GM18907 (cell line): Measurements from ENCODE around the gene SMPD3.
A peak's percentile ranks its signal among the peaks of the same experiment; 100 is the strongest.

Experiments
- ATAC-seq: cut with Tn5 transposase; IDR thresholded peaks from one replicate; pipeline ENCODE4 v1.9.1; 2021; ENCODE audit warnings: mild to moderate bottlenecking, moderate library complexity; ENCODE audit not compliant: unreplicated experiment

SMPD3 gene

GRCh38 chr16:68473358-68474070, 25.2 kb upstream of the SMPD3 start:
- ATAC-seq, result no peak

- no peak for ATAC-seq
Observed at GRCh38 chr16:68472581-68472980, 24.3 kb upstream of the SMPD3 start.

- peak; percentile 86 for ATAC-seq
Observed at GRCh38 chr16:68470461-68471150, 22.3 kb upstream of the SMPD3 start.

- peak; percentile 11 for ATAC-seq
Observed at GRCh38 chr16:68469796-68470460, 21.6 kb upstream of the SMPD3 start.

- no peak for ATAC-seq
Observed at GRCh38 chr16:68468842-68469241, 20.5 kb upstream of the SMPD3 start.

- ATAC-seq, result no peak
Observed at GRCh38 chr16:68466174-68466573, 17.9 kb upstream of the SMPD3 start.

- no peak for ATAC-seq
Observed at GRCh38 chr16:68463904-68464303, 15.6 kb upstream of the SMPD3 start.

- no peak for ATAC-seq
Observed at GRCh38 chr16:68460067-68460466, 11.8 kb upstream of the SMPD3 start.

- no peak for ATAC-seq
Observed at GRCh38 chr16:68459457-68459856, 11.1 kb upstream of the SMPD3 start.

- no peak for ATAC-seq
Observed at GRCh38 chr16:68458551-68458950, 10.2 kb upstream of the SMPD3 start.

- no peak for ATAC-seq
Observed at GRCh38 chr16:68458101-68458500, 9.8 kb upstream of the SMPD3 start.

GRCh38 chr16:68455631-68456030, 7.3 kb upstream of the SMPD3 start:
- ATAC-seq, result no peak

- no peak for ATAC-seq
Observed at GRCh38 chr16:68454920-68455435, 6.7 kb upstream of the SMPD3 start.

- ATAC-seq, result no peak
Observed at GRCh38 chr16:68453816-68454215, 5.5 kb upstream of the SMPD3 start.

GRCh38 chr16:68452176-68452575, 3.9 kb upstream of the SMPD3 start:
- no peak for ATAC-seq

GRCh38 chr16:68451676-68452075, 3.4 kb upstream of the SMPD3 start:
- ATAC-seq, result no peak

GRCh38 chr16:68450741-68451255, 2.5 kb upstream of the SMPD3 start:
- ATAC-seq, result no peak

- ATAC-seq, result peak; percentile 25
Observed at GRCh38 chr16:68447653-68448359, 502 bp downstream of the SMPD3 start.

- ATAC-seq, result no peak
Observed at GRCh38 chr16:68446681-68447652, 1.3 kb downstream of the SMPD3 start.

- ATAC-seq, result no peak
Observed at GRCh38 chr16:68445458-68445857, 2.9 kb downstream of the SMPD3 start.
